ENCODE measurements around the gene SPR.

Gene SPR
- total RNA-seq = 0 to 0.17 (median 0.09) reads per million in 3 donors

DNA sequence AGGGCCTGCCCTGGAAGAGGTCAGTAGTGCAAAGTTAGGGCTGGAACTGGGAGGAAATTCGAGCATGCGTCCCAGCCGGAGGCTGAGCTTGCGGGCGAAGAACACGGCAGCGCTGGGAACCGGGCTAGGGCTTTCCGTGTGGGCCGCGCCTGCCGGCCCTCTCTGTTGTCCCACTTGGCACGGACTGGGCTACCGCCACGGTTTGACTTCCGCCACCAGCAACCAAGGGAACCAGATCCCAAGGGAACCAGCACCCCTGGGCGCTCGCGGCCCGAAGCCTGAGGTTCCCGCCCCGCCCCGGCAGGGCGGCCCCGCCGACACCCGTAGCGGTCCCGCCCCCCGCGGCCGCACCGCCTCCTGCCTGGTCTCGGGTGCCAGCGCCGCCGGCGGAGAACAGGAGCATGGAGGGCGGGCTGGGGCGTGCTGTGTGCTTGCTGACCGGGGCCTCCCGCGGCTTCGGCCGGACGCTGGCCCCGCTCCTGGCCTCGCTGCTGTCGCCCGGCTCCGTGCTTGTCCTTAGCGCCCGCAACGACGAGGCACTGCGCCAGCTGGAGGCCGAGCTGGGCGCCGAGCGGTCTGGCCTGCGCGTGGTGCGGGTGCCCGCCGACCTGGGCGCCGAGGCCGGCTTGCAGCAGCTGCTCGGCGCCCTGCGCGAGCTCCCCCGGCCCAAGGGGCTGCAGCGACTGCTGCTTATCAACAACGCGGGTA lies at the start of gene SPR:
Gene SPR, plus strand, starts transcription at position 377 of the 708 bp plus-strand sequence. Its CDS starts 25 bp downstream, at position 402.
- Histone ChIP-seq H3K9me3 (ENCODE audit: control insufficient read depth, low read length) (no peaks in the 10 kb centered on the region), H3K27ac (ENCODE audit: insufficient read depth, low read length, poor library complexity, severe bottlenecking) (no peak within 1 kb of the TSS), H3K27me3 (replicated peaks; ENCODE audit: control insufficient read depth, insufficient read depth, low read length, poor library complexity, severe bottlenecking) (peaks cover 7% of the 10 kb centered on the region), H3K4me3 (ENCODE audit: insufficient read depth, low read depth, low read length, poor library complexity, severe bottlenecking) (peak within 1 kb of the TSS; percentile 61), H3K36me3 (ENCODE audit: control insufficient read depth, insufficient read depth, low read length) (no peaks in the 10 kb centered on the region), H3K4me1 (ENCODE audit: control insufficient read depth, insufficient read depth, low read length, poor library complexity, severe bottlenecking) (peaks cover 9% of the 10 kb centered on the region)
- no peak for DNase-seq

DNA sequence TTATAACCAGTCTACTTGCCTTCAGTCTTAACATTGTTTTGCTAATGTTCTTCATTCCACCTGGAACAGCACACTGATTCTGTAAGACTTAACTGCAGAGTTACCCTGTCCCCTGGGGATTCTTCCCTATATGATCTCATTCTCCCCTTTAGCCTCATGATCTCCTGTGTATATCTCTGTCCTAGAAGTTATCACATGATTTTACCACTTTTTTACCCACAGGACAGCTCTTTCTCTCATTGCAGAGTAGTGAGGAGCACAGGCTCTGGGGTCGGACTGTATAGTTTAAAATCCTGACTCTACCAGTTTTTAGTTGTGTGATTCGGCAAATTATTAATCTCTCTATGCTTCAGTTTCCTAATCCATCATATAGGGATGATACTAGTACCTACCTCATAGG lies 47.1 kb upstream of the SPR start:
- Histone ChIP-seq H3K4me1 (ENCODE audit: control insufficient read depth, insufficient read depth, low read length, poor library complexity, severe bottlenecking) (no peaks in the 10 kb centered on the region), H3K27ac (ENCODE audit: insufficient read depth, low read length, poor library complexity, severe bottlenecking) (no peak overlapping the region), H3K9me3 (ENCODE audit: control insufficient read depth, low read length) (no peaks in the 10 kb centered on the region), H3K27me3 (replicated peaks; ENCODE audit: control insufficient read depth, insufficient read depth, low read length, poor library complexity, severe bottlenecking) (no peaks in the 10 kb centered on the region), H3K4me3 (ENCODE audit: insufficient read depth, low read depth, low read length, poor library complexity, severe bottlenecking) (no peak overlapping the region), H3K36me3 (ENCODE audit: control insufficient read depth, insufficient read depth, low read length) (no peaks in the 10 kb centered on the region)
- DNase-seq = no peak

DNA sequence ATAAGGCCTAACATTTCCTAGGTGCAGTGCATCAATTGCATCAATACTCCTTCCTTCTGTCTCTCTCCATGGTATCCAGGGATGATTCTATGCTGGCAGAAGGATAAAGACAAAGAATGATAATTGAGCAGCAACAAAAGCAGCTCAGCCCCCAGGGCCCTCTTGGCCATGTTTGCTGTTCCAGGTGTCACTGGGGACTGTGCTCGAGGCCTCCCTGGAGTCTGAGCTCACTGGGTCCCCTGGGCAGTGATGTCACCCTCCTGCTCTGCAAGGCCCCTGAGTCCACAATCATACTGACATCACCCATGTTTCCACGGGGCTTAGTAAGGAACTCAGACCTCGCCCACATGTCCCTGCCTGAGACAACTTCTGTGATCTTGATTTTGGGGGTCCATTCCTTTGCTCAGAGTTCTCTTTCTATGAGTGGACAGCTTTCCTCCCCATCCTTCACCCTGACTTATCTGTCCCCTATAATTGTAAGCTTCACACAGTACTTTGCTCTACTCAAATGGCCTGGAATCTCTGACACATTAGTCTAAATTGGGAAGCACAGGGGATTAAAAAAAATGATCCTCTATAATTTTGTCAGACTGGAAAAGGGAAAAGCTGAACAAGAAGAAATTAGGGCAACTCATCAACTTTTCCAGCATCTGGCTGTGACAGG lies 45.6 kb upstream of the SPR start:
- no peak for DNase-seq
- no peak overlapping the region for H3K27ac ChIP-seq (ENCODE audit: insufficient read depth, low read length, poor library complexity, severe bottlenecking)
- H3K36me3 ChIP-seq (ENCODE audit: control insufficient read depth, insufficient read depth, low read length) = no peaks in the 10 kb centered on the region
- no peaks in the 10 kb centered on the region for H3K27me3 ChIP-seq (replicated peaks; ENCODE audit: control insufficient read depth, insufficient read depth, low read length, poor library complexity, severe bottlenecking)
- no peaks in the 10 kb centered on the region for H3K9me3 ChIP-seq (ENCODE audit: control insufficient read depth, low read length)
- no peak overlapping the region for H3K4me3 ChIP-seq (ENCODE audit: insufficient read depth, low read depth, low read length, poor library complexity, severe bottlenecking)
- no peaks in the 10 kb centered on the region for H3K4me1 ChIP-seq (ENCODE audit: control insufficient read depth, insufficient read depth, low read length, poor library complexity, severe bottlenecking)

DNA sequence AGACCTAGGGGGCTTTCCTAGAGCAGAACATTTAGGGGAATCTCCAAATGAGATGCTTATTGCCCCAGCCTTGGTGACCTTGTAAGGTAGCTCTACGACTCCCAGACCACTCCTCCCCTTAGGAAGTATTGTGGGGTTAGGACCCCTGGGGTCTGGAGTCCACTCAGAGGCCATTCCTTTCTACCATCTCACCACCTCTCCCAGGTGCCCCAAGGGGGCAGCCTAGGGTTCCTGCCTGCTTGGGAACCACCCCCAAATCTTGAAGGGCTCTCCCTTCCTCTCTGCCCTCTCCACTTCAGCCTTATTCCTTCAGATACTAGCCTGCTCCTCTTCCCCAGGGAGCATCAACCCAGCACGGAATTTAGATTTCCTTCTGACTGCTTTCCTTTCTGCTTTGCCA lies 43.9 kb upstream of the SPR start:
- no peak overlapping the region for H3K27ac ChIP-seq (ENCODE audit: insufficient read depth, low read length, poor library complexity, severe bottlenecking)
- no peaks in the 10 kb centered on the region for H3K9me3 ChIP-seq (ENCODE audit: control insufficient read depth, low read length)
- H3K4me1 ChIP-seq (ENCODE audit: control insufficient read depth, insufficient read depth, low read length, poor library complexity, severe bottlenecking) = no peaks in the 10 kb centered on the region
- no peaks in the 10 kb centered on the region for H3K36me3 ChIP-seq (ENCODE audit: control insufficient read depth, insufficient read depth, low read length)
- DNase-seq = no peak
- H3K4me3 ChIP-seq (ENCODE audit: insufficient read depth, low read depth, low read length, poor library complexity, severe bottlenecking) = no peak overlapping the region
- no peaks in the 10 kb centered on the region for H3K27me3 ChIP-seq (replicated peaks; ENCODE audit: control insufficient read depth, insufficient read depth, low read length, poor library complexity, severe bottlenecking)

DNA sequence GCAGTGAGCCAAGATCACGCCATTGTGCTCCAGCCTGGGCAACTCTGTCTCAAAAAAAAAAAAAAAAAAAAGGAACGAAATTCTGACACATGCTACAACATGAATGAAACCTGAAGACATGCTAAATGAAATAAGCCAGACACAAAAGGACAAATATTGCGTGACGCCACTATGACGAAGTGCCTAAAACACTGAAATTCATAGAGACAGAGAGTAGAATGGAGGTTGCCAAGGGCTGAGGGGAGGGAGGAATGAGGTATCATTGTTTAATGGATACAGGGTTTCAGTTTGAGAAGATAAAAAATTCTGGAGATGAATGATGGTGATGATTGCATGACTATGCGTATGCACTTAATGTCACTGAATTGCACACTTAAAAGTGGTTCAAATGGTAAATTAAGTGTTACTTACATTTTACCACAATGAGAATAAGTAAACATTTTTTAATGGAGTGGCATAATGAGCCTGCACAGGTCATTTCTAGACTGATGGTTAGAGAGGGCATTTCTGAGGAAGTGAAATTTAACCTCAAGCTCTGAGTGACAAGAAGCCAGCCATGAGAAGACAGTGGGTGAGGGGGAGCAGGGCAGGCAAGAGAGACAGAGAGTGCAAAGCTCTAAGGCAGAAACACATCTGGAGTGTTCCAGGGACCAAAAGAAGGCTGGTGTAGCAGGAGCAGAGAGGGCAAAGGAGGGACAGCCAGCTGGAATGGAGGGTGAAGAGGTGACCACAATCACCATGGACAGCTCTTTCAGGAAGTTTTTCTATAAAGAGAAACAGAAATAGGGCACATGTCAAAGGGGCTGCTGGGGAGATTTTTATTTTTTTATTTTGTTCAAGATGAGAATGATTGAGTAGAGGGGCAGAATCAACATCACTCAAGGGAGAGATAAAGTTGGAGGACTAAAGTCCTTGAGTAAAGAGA lies 40.8 kb upstream of the SPR start:
- no peak for DNase-seq
- no peak overlapping the region for H3K4me3 ChIP-seq (ENCODE audit: insufficient read depth, low read depth, low read length, poor library complexity, severe bottlenecking)

DNA sequence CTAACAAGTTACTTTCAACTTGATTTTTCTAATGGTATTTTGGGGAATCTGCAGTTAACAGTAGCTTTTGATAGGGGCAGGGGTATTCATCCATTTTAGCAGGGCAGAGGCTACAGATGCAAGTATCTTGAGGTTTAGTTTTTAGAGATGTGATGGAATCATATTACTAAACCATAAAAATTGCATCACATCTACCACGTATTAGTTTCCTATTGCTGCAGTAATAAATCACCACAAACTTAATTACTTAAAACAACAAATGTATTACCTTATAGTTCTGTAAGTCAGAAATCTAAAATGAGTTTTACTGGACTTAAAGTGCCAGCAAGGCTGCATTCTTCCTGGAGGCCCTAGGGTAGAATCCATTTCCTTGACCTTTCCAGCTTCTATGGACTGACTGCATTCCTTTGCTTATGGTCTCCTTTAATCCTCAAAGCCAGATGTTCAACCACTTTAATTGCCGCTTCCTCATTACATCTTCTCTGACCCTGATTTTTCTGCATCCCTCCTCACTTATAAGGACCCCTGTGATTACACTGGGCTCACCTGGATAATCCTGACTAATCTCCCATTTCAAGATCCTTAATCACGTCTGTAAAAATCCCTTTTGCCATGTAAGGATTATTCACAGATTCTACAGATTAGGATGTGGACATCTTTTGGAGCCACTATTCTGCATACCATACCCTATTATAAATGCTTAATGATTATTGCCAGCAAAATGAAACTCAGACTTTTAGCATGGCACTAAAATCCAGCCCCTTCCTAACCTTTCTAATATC lies 39.5 kb upstream of the SPR start:
- no peak for DNase-seq
- no peak overlapping the region for H3K4me3 ChIP-seq (ENCODE audit: insufficient read depth, low read depth, low read length, poor library complexity, severe bottlenecking)
- no peaks in the 10 kb centered on the region for H3K4me1 ChIP-seq (ENCODE audit: control insufficient read depth, insufficient read depth, low read length, poor library complexity, severe bottlenecking)

More for the DNA sequence above, 40.8 kb upstream of the SPR start:
- Histone ChIP-seq H3K27ac (ENCODE audit: insufficient read depth, low read length, poor library complexity, severe bottlenecking) (no peak overlapping the region), H3K9me3 (ENCODE audit: control insufficient read depth, low read length) (no peaks in the 10 kb centered on the region), H3K27me3 (replicated peaks; ENCODE audit: control insufficient read depth, insufficient read depth, low read length, poor library complexity, severe bottlenecking) (peaks cover 1% of the 10 kb centered on the region), H3K4me1 (ENCODE audit: control insufficient read depth, insufficient read depth, low read length, poor library complexity, severe bottlenecking) (no peaks in the 10 kb centered on the region), H3K36me3 (ENCODE audit: control insufficient read depth, insufficient read depth, low read length) (no peaks in the 10 kb centered on the region)

DNA sequence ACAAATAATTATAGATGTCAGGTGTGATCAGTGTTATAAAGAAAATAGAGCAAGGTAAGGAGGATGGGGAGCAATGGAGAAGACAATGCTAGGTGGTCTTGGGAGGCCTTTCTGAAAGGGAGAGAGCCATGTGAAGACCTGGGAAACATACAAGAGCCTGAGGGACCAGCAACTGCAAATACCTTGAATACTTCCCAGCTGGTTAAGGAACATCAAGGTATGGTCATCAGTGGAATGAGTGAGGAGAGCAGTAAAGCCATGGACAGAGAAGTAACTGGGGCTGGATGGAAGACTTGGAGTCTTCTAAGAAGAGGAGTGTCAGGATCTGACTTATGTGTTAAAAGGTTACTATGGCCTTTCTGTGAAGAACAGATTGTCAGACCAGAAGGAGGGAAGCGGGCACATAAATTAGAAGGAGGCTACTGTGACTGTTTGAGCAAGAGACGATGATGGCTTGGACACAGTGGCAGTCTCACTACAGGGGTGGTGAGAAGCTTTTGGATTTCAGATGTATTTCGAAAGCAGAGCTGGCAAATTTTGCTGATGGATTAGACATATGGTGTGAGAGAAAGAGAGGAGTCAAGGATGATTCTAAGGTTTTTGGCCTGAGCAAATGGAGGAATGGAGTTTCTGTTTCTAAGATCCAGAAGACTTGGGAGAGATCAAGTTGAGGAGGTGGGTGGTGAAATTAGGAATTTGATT lies 38.6 kb upstream of the SPR start:
- Histone ChIP-seq H3K4me3 (ENCODE audit: insufficient read depth, low read depth, low read length, poor library complexity, severe bottlenecking) (no peak overlapping the region), H3K9me3 (ENCODE audit: control insufficient read depth, low read length) (no peaks in the 10 kb centered on the region), H3K27me3 (replicated peaks; ENCODE audit: control insufficient read depth, insufficient read depth, low read length, poor library complexity, severe bottlenecking) (peaks cover 2% of the 10 kb centered on the region), H3K4me1 (ENCODE audit: control insufficient read depth, insufficient read depth, low read length, poor library complexity, severe bottlenecking) (no peaks in the 10 kb centered on the region), H3K27ac (ENCODE audit: insufficient read depth, low read length, poor library complexity, severe bottlenecking) (no peak overlapping the region), H3K36me3 (ENCODE audit: control insufficient read depth, insufficient read depth, low read length) (no peaks in the 10 kb centered on the region)
- no peak for DNase-seq

More for the DNA sequence above, 39.5 kb upstream of the SPR start:
- no peaks in the 10 kb centered on the region for H3K36me3 ChIP-seq (ENCODE audit: control insufficient read depth, insufficient read depth, low read length)
- H3K27ac ChIP-seq (ENCODE audit: insufficient read depth, low read length, poor library complexity, severe bottlenecking) = no peak overlapping the region
- H3K27me3 ChIP-seq (replicated peaks; ENCODE audit: control insufficient read depth, insufficient read depth, low read length, poor library complexity, severe bottlenecking) = peaks cover 2% of the 10 kb centered on the region
- H3K9me3 ChIP-seq (ENCODE audit: control insufficient read depth, low read length) = no peaks in the 10 kb centered on the region

DNA sequence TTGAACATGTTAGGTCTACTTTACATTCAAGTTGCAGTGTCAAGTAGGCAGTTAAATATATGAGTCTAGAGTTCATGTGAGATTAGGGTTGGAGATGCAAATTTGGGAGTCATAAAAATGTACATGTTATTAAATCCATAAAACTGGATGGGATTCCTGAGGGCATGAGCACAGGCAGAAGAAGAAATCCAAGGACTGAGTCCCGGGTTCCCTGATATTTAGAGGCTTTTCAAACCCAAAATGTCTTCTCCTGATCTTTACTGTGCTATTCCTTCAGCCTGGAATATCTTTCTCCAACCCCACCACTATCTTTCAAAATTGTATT lies 38.1 kb upstream of the SPR start:
- H3K27ac ChIP-seq (ENCODE audit: insufficient read depth, low read length, poor library complexity, severe bottlenecking) = no peak overlapping the region
- no peaks in the 10 kb centered on the region for H3K4me1 ChIP-seq (ENCODE audit: control insufficient read depth, insufficient read depth, low read length, poor library complexity, severe bottlenecking)
- H3K27me3 ChIP-seq (replicated peaks; ENCODE audit: control insufficient read depth, insufficient read depth, low read length, poor library complexity, severe bottlenecking) = peaks cover 2% of the 10 kb centered on the region
- H3K4me3 ChIP-seq (ENCODE audit: insufficient read depth, low read depth, low read length, poor library complexity, severe bottlenecking) = no peak overlapping the region
- no peaks in the 10 kb centered on the region for H3K36me3 ChIP-seq (ENCODE audit: control insufficient read depth, insufficient read depth, low read length)
- no peaks in the 10 kb centered on the region for H3K9me3 ChIP-seq (ENCODE audit: control insufficient read depth, low read length)
- no peak for DNase-seq

DNA sequence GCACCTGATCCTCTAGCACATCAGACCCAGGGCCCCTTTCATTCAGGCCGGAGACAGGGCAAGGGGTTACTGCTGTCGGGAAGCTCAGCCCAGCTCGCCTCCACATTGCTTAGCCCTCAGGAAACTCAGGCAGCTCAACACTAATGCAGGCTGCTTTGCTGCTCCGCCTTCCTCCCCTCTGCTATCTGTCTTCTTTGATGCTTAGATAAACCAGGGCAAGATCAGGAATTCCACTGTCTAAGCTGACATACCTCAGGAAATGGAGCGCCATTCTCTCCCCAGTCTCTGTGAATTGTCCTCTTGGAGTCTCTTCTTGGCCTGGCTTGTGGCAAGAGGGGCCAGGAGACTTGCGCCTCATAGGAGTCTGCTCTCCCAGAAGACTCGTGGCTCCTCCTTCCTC lies 35.9 kb upstream of the SPR start:
- Histone ChIP-seq H3K4me3 (ENCODE audit: insufficient read depth, low read depth, low read length, poor library complexity, severe bottlenecking) (no peak overlapping the region), H3K27ac (ENCODE audit: insufficient read depth, low read length, poor library complexity, severe bottlenecking) (no peak overlapping the region), H3K9me3 (ENCODE audit: control insufficient read depth, low read length) (no peaks in the 10 kb centered on the region), H3K36me3 (ENCODE audit: control insufficient read depth, insufficient read depth, low read length) (no peaks in the 10 kb centered on the region), H3K27me3 (replicated peaks; ENCODE audit: control insufficient read depth, insufficient read depth, low read length, poor library complexity, severe bottlenecking) (peaks cover 8% of the 10 kb centered on the region), H3K4me1 (ENCODE audit: control insufficient read depth, insufficient read depth, low read length, poor library complexity, severe bottlenecking) (no peaks in the 10 kb centered on the region)
- DNase-seq = no peak

Data from effector memory CD4-positive, alpha-beta T cell (primary cell).